SK-N-SH (cell line): ENCODE results near the gene LAMP5. TPM values are rescaled to one million over a fixed set of nuclear protein-coding genes. Genes with fewer than 3 reads are reported as not detected.

Source experiments
- CTCF ChIA-PET: fragments of 300-600, 350-600 bp; formaldehyde crosslinking; extraction: SDS; loops from one replicate; lab custom pipeline; 2021; lab: Yijun Ruan, JAX
- POLR2A ChIA-PET: fragments of 350-600 bp; sonication (Branson Sonifier 250); formaldehyde crosslinking; extraction: SDS; loops from one replicate; lab custom pipeline; 2020; ENCODE audit warnings: antibody characterized with exemption, inconsistent platforms; lab: Yijun Ruan, JAX
- DNase-seq: peaks from one replicate; pipeline ENCODE4 v3.0.0; 2012
- H2AFZ ChIP-seq: fragments of 200-600 bp; sonication (generic); 2 replicates; pipeline ENCODE4 v1.8.1; 2016; ENCODE audit warnings: antibody characterized with exemption, mild to moderate bottlenecking, low read depth
- H3F3A ChIP-seq: fragments of 200-600 bp; sonication (generic); replicated peaks from 2 replicates; pipeline ENCODE3; 2016; ENCODE audit warnings: antibody characterized with exemption, mild to moderate bottlenecking; ENCODE audit not compliant: insufficient read depth
- H3K27ac ChIP-seq, 2 experiments: fragments of 200-500 bp in 1 of 2; fragments of 200-600 bp in 1 of 2; sonication (Bioruptor generic) in 1 of 2; sonication (generic), shearing (Covaris generic) in 1 of 2; 2 replicates each; pipeline versions ENCODE4 v1.5.1 to v1.6.1; 2014 to 2016; ENCODE audit warnings: low read depth in 2 of 2, inconsistent platforms in 1 of 2, low read length in 1 of 2, mild to moderate bottlenecking in 1 of 2, mixed read lengths in 1 of 2
- H3K27me3 ChIP-seq: fragments of 200-600 bp; sonication (generic), shearing (Covaris generic); 2 replicates; pipeline ENCODE4 v1.6.1; 2016; ENCODE audit warnings: mixed run types; ENCODE audit not compliant: insufficient read depth
- H3K36me3 ChIP-seq, 2 experiments: fragments of 200-500 bp in 1 of 2; fragments of 200-600 bp in 1 of 2; sonication (Bioruptor generic) in 1 of 2; sonication (generic) in 1 of 2; replicated peaks in 1 of 2; 2 replicates each; pipeline versions ENCODE3 to v1.5.1; 2014 to 2016; ENCODE audit warnings: low read length in 1 of 2, mild to moderate bottlenecking in 1 of 2; ENCODE audit not compliant: insufficient read depth in 2 of 2, control insufficient read depth in 1 of 2
- H3K4me1 ChIP-seq, 2 experiments: fragments of 200-500 bp in 1 of 2; fragments of 200-600 bp in 1 of 2; sonication (Bioruptor generic) in 1 of 2; sonication (generic), shearing (Covaris generic) in 1 of 2; 2 replicates each; pipeline versions ENCODE4 v1.5.1 to v1.6.1; 2014 to 2016; ENCODE audit warnings: low read depth in 1 of 2, low read length in 1 of 2, mixed run types in 1 of 2; ENCODE audit not compliant: insufficient read depth in 2 of 2, control insufficient read depth in 1 of 2
- H3K4me2 ChIP-seq: fragments of 200-600 bp; sonication (generic), shearing (Covaris generic); 2 replicates; pipeline ENCODE4 v1.6.1; 2017; ENCODE audit warnings: mixed run types
- H3K4me3 ChIP-seq, 2 experiments: fragments of 200-500 bp in 1 of 2; fragments of 200-600 bp in 1 of 2; sonication (Bioruptor generic) in 1 of 2; sonication (generic), shearing (Covaris generic) in 1 of 2; 2 replicates each; pipeline versions ENCODE4 v1.5.1 to v1.8.1; 2014 to 2016; ENCODE audit warnings: low read depth in 2 of 2, inconsistent platforms in 1 of 2, low read length in 1 of 2, mild to moderate bottlenecking in 1 of 2, mixed read lengths in 1 of 2, moderate library complexity in 1 of 2
- H3K79me2 ChIP-seq: fragments of 200-600 bp; sonication (generic); 2 replicates; pipeline ENCODE4 v1.8.1; 2017; ENCODE audit warnings: mild to moderate bottlenecking; ENCODE audit not compliant: insufficient read depth
- H3K9ac ChIP-seq: fragments of 200-600 bp; sonication (generic); 2 replicates; pipeline ENCODE4 v1.6.1; 2017; ENCODE audit warnings: mixed run types
- H3K9me2 ChIP-seq: fragments of 200-600 bp; sonication (generic); 2 replicates; pipeline ENCODE4 v1.6.1; 2017; ENCODE audit warnings: mixed run types
- H3K9me3 ChIP-seq: fragments of 200-600 bp; sonication (generic); 2 replicates; pipeline ENCODE4 v1.6.1; 2017; ENCODE audit warnings: mixed run types, mild to moderate bottlenecking, moderate library complexity
- H4K20me1 ChIP-seq: fragments of 200-600 bp; sonication (generic); 2 replicates; pipeline ENCODE4 v1.6.1; 2017; ENCODE audit warnings: mild to moderate bottlenecking, mixed run types; ENCODE audit not compliant: insufficient read depth
- CTCF ChIP-seq: fragments of 200-600 bp; sonication (generic); IDR thresholded peaks from 2 replicates; pipeline ENCODE4 v1.6.1; 2017; ENCODE audit warnings: antibody characterized with exemption, mild to moderate bottlenecking, moderate library complexity
- ELF1 ChIP-seq: IDR thresholded peaks from 2 replicates; pipeline ENCODE4 v1.4.0; 2012
- FOXJ3 ChIP-seq: sonication (generic); formaldehyde crosslinking; IDR thresholded peaks from 2 replicates; pipeline ENCODE4 v1.5.1; 2020; ENCODE audit warnings: mild to moderate bottlenecking, missing genetic modification reagents
- FOXM1 ChIP-seq: IDR thresholded peaks from 2 replicates; pipeline ENCODE4 v1.4.0; 2012; ENCODE audit warnings: low read depth, mild to moderate bottlenecking
- GABPA ChIP-seq: IDR thresholded peaks from 2 replicates; pipeline ENCODE4 v1.4.0; 2012; ENCODE audit warnings: low read depth, mild to moderate bottlenecking
- GATA2 ChIP-seq: sonication (generic); formaldehyde crosslinking; IDR thresholded peaks from 2 replicates; pipeline ENCODE4 v1.5.0; 2020; ENCODE audit warnings: mild to moderate bottlenecking, missing genetic modification reagents
- MEF2A ChIP-seq: IDR thresholded peaks from 2 replicates; pipeline ENCODE4 v1.4.0; 2012; ENCODE audit warnings: low read depth, borderline replicate concordance
- MXI1 ChIP-seq: IDR thresholded peaks from 2 replicates; pipeline ENCODE4 v1.6.1; 2012; ENCODE audit warnings: mild to moderate bottlenecking, low read depth, low read length, improper control_type of control experiment
- NFIC ChIP-seq: IDR thresholded peaks from 2 replicates; pipeline ENCODE4 v1.4.0; 2012; ENCODE audit warnings: borderline replicate concordance
- NRF1 ChIP-seq: IDR thresholded peaks from 2 replicates; pipeline ENCODE4 v1.6.1; 2012; ENCODE audit warnings: low read depth, mild to moderate bottlenecking, low read length
- RFX5 ChIP-seq: IDR thresholded peaks from 2 replicates; pipeline ENCODE4 v1.6.1; 2012; ENCODE audit warnings: mild to moderate bottlenecking, improper control_type of control experiment, low read length
- RXRA ChIP-seq: IDR thresholded peaks from 2 replicates; pipeline ENCODE4 v1.4.0; 2012; ENCODE audit warnings: low read depth, mild to moderate bottlenecking, borderline replicate concordance
- SIN3A ChIP-seq: IDR thresholded peaks from 2 replicates; pipeline ENCODE4 v1.6.1; 2012; ENCODE audit warnings: low read depth, mild to moderate bottlenecking, low read length, moderate library complexity, borderline replicate concordance
- TAF1 ChIP-seq: IDR thresholded peaks from 2 replicates; pipeline ENCODE4 v1.6.1; 2012; ENCODE audit warnings: low read depth, mild to moderate bottlenecking, low read length, moderate library complexity, borderline replicate concordance
- TCF12 ChIP-seq: IDR thresholded peaks from 2 replicates; pipeline ENCODE4 v1.4.0; 2012
- USF2 ChIP-seq: fragments of 150-350 bp; IDR thresholded peaks from 2 replicates; pipeline ENCODE4 v1.6.1; 2017; ENCODE audit warnings: antibody characterized with exemption, low read length, low read depth, borderline replicate concordance
- WGBS: methylation state at CpG from one replicate; pipeline ENCODE4 v1.1.6; 2017; ENCODE audit warnings: low lambda C conversion rate; 5-methylcytosine and 5-hydroxymethylcytosine counted together
- polyA plus RNA-seq, 3 experiments: library from polyadenylated mRNA; depleted of rRNA; stranded (reverse); fragments of >200 nt; gene quantifications; 2 replicates each; pipeline ENCODE4 v1.2.3, GENCODE V29; 2012
- TF ChIP-seq, protein P1 (sequence below): IDR thresholded peaks from 2 replicates; pipeline ENCODE4; 2012

LAMP5 gene
- polyA plus RNA-seq, 1 of the 3 experiments (the other 2 are of a cell fraction) = 4.8 TPM

GRCh38 chr20:9476174-9476573 lies 38.2 kb upstream of the LAMP5 start:
- no peaks in the 10 kb centered on the region for H3K9me2 ChIP-seq
- H3K4me2 ChIP-seq = no peak overlapping the region
- no peak for DNase-seq
- POLR2A ChIA-PET = no interaction called here
- no peak overlapping the region for H3K9ac ChIP-seq
- H3F3A ChIP-seq = peaks cover 11% of the 10 kb centered on the region
- CTCF ChIA-PET = interaction anchor here (0.9 to 3.9 kb wide), 5 partner anchors 8 to 133 kb away, joined by 3 to 23 read pairs (median 5); no protein-coding TSS in a partner anchor
- no peaks in the 10 kb centered on the region for H3K79me2 ChIP-seq
- TF ChIP-seq, protein P1, sequence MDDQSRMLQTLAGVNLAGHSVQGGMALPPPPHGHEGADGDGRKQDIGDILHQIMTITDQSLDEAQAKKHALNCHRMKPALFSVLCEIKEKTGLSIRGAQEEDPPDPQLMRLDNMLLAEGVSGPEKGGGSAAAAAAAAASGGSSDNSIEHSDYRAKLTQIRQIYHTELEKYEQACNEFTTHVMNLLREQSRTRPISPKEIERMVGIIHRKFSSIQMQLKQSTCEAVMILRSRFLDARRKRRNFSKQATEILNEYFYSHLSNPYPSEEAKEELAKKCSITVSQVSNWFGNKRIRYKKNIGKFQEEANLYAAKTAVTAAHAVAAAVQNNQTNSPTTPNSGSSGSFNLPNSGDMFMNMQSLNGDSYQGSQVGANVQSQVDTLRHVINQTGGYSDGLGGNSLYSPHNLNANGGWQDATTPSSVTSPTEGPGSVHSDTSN = no peak
- peaks cover 11 to 18% of the 10 kb centered on the region in 2 experiments; a peak in 3 of 4 replicates for H3K4me1 ChIP-seq
- no peak overlapping the region for H2AFZ ChIP-seq
- H3K9me3 ChIP-seq = no peaks in the 10 kb centered on the region
- H3K27ac ChIP-seq = peak overlapping the region in 1 of 2 experiments; percentile 43; a peak in 2 of 4 replicates
- H3K36me3 ChIP-seq = peaks cover 3 to 16% of the 10 kb centered on the region in 2 experiments
- 59% methylated on average over 4 of the region's 4 CpGs for WGBS
- no peaks in the 10 kb centered on the region for H4K20me1 ChIP-seq
- H3K4me3 ChIP-seq = no peak overlapping the region
- H3K27me3 ChIP-seq = no peaks in the 10 kb centered on the region

- ChIA-PET POLR2A (no interaction called here), CTCF (interaction anchor here (0.9 to 3.9 kb wide), 6 partner anchors 9 to 132 kb away, joined by 3 to 23 read pairs (median 4); no protein-coding TSS in a partner anchor)
- no peak overlapping the region for H2AFZ ChIP-seq
- H3K4me1 ChIP-seq = peaks cover 11 to 17% of the 10 kb centered on the region in 2 experiments; a peak in 3 of 4 replicates
- H3K9ac ChIP-seq = no peak overlapping the region
- no peaks in the 10 kb centered on the region for H4K20me1 ChIP-seq
- H3K9me2 ChIP-seq = no peaks in the 10 kb centered on the region
- H3K79me2 ChIP-seq = no peaks in the 10 kb centered on the region
- H3K27me3 ChIP-seq = no peaks in the 10 kb centered on the region
- H3K4me2 ChIP-seq = no peak overlapping the region
- H3K9me3 ChIP-seq = no peaks in the 10 kb centered on the region
- WGBS = 95% methylated on average over 7 of the region's 7 CpGs
- no peak for DNase-seq
- no peak for TF ChIP-seq ELF1
- TF ChIP-seq FOXM1 = no peak
- no peak for TF ChIP-seq FOXJ3
- TF ChIP-seq CTCF = no peak
- H3K4me3 ChIP-seq = no peak overlapping the region
- H3K36me3 ChIP-seq = peaks cover 3 to 16% of the 10 kb centered on the region in 2 experiments
- no peak overlapping the region for H3K27ac ChIP-seq
- H3F3A ChIP-seq = peaks cover 11% of the 10 kb centered on the region
These were observed 37.8 kb upstream of the LAMP5 start for GRCh38 chr20:9476637-9477036.

DNA sequence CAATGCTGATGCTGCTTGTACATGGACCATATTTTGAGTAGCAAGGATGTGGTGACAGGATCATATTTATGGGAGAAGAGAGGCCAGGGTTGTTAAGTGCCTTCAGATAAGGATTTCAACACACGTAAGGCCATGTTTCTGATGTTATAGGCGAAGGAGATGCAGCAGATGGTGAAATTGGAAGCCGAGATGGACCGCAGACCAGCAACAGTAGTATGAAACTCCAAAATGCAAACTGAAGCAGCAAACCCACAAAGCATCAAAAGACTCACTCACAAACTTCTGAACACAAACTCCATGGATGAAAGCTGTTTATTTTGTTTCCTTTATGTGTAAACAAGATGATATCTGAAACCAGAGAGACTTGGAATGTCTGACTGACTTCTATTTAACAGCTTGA lies 35.6 kb upstream of the LAMP5 start:
- Histone ChIP-seq H3K27me3 (no peaks in the 10 kb centered on the region), H3K9me2 (no peaks in the 10 kb centered on the region), H3K4me2 (no peak overlapping the region), H3K4me1 (peaks cover 5 to 20% of the 10 kb centered on the region in 2 experiments; a peak in 3 of 4 replicates), H3F3A (peaks cover 22% of the 10 kb centered on the region), H4K20me1 (no peaks in the 10 kb centered on the region), H3K9me3 (no peaks in the 10 kb centered on the region), H3K79me2 (no peaks in the 10 kb centered on the region), H3K36me3 (peaks cover 3 to 9% of the 10 kb centered on the region in 2 experiments), H3K9ac (no peak overlapping the region), H3K27ac (no peak overlapping the region), H2AFZ (no peak overlapping the region), H3K4me3 (no peak overlapping the region)
- DNase-seq = no peak
- WGBS = 86% methylated on average over 4 of the region's 4 CpGs
- POLR2A ChIA-PET = no interaction called here
- CTCF ChIA-PET = no interaction called here
- TF ChIP-seq MEF2A (no peak), CTCF (no peak), MXI1 (no peak), NRF1 (no peak), GABPA (no peak), ELF1 (no peak), TAF1 (no peak), USF2 (no peak), SIN3A (no peak), NFIC (no peak), GATA2 (CRISPR knock-in tag) (no peak), RXRA (no peak), RFX5 (no peak), TCF12 (no peak)
